SU-DHL-6 (cell line): ENCODE measurements around the gene SERPINA12.

Source experiments
- CTCF ChIP-seq: fragments of 200-600 bp; sonication (generic); IDR thresholded peaks from one replicate; pipeline ENCODE4 v1.5.1; 2017; ENCODE audit warnings: antibody characterized with exemption, mild to moderate bottlenecking, low read length, moderate library complexity; ENCODE audit not compliant: insufficient read depth, poor library complexity, severe bottlenecking
- EZH2phosphoT487 ChIP-seq: fragments of 200-600 bp; sonication (generic), shearing (Covaris generic); conservative IDR thresholded peaks from 2 replicates; pipeline ENCODE4 v1.6.1; 2018; ENCODE audit warnings: mild to moderate bottlenecking, antibody characterized with exemption, low read length, moderate library complexity, mixed read lengths

DNA sequence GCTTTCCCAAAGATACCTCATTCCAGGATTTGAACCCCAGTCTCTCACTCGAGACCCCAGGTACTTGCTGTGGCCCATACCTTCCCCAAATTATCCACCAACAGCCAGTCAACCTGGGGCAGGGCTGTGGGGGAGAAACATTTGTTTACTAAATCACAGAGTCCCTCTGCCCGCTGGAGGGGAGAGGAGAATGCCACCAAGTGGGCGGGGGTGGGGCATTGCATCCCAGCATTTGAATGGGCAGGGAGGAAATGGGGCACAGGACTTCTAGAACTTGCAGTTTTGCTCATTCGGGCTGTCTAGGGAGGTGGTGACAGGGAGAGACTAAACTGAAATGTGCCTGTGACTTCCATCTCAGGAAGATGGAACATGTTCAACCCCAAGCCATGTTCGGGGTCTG is 22.4 kb downstream of the SERPINA12 start:
- no peak for TF ChIP-seq CTCF
- no peak for TF ChIP-seq EZH2phosphoT487
